GM10266 (cell line): Measurements from ENCODE around the gene TBP.
A peak's percentile ranks its signal among the peaks of the same experiment; 100 is the strongest.
"Not testable (repeated sequence)": the region's sequence is repeated elsewhere in the genome, so short reads cannot be mapped to it uniquely, and the experiment has no call there.

Experiments
- DNase-seq: peaks from one replicate; pipeline ENCODE4 v3.0.0; 2012; ENCODE audit errors: extremely low spot score
- TF ChIP-seq, protein P1 (sequence below): IDR thresholded peaks from 2 replicates; pipeline ENCODE4 v1.5.1; 2012; ENCODE audit warnings: mild to moderate bottlenecking, low read depth; ENCODE audit not compliant: control insufficient read depth, insufficient read depth; ENCODE audit errors: missing control alignments

The TBP gene

DNA sequence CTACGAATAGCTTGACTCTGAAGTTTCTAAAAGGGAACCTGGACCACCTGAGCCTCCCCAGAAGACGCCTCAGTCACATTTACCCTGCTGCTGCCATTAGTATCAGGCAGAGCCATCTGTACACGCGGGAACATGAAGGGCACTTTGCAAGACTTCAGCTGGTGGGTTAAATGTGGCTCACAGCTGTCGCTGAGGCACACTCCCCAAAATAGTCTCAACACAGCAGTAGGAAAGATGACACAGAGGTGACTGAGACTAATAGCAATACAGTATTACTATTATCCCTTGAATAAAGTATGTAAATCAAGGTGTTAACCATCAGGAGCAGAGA lies 30.0 kb upstream of the TBP start:
- TF ChIP-seq, protein P1, sequence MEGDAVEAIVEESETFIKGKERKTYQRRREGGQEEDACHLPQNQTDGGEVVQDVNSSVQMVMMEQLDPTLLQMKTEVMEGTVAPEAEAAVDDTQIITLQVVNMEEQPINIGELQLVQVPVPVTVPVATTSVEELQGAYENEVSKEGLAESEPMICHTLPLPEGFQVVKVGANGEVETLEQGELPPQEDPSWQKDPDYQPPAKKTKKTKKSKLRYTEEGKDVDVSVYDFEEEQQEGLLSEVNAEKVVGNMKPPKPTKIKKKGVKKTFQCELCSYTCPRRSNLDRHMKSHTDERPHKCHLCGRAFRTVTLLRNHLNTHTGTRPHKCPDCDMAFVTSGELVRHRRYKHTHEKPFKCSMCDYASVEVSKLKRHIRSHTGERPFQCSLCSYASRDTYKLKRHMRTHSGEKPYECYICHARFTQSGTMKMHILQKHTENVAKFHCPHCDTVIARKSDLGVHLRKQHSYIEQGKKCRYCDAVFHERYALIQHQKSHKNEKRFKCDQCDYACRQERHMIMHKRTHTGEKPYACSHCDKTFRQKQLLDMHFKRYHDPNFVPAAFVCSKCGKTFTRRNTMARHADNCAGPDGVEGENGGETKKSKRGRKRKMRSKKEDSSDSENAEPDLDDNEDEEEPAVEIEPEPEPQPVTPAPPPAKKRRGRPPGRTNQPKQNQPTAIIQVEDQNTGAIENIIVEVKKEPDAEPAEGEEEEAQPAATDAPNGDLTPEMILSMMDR, result no peak
- DNase-seq, result no peak

DNA sequence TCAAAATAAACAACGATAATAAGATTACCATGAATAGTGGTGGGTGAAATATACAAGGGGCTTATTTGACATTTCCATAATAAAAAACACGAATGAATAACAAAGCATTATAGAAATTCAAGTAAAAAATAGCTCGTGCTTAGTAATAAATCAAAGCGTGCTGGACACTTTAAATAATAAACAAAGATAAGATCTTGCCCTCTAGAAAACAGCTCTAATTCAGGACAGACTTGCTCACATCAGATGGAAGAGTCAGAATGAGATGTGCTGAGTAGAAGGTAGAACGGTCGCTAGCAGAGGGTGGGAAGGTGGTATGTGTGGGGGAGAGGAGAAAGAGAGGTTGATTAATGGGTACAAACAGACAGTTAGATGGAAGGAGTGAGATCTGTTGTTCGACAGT lies 28.4 kb upstream of the TBP start:
- no peak for DNase-seq
- TF ChIP-seq, protein P1, result no peak

DNA sequence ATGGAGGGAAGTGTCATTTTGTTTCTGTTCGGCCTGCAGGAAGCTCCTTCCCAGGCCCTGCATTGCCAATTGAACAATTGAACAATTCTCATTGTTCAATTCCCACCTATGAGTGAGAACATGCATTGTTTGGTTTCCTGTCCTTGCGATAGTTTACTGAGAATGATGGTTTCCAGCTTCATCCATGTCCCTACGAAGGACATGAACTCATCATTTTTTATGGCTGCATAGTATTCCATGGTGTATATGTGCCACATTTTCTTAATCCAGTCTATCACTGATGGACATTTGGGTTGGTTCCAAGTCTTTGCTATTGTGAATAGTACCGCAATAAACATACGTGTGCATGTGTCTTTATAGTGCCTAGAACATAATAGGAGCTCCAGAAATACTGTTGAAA lies 26.2 kb upstream of the TBP start:
- DNase-seq, result not testable (repeated sequence)

DNA sequence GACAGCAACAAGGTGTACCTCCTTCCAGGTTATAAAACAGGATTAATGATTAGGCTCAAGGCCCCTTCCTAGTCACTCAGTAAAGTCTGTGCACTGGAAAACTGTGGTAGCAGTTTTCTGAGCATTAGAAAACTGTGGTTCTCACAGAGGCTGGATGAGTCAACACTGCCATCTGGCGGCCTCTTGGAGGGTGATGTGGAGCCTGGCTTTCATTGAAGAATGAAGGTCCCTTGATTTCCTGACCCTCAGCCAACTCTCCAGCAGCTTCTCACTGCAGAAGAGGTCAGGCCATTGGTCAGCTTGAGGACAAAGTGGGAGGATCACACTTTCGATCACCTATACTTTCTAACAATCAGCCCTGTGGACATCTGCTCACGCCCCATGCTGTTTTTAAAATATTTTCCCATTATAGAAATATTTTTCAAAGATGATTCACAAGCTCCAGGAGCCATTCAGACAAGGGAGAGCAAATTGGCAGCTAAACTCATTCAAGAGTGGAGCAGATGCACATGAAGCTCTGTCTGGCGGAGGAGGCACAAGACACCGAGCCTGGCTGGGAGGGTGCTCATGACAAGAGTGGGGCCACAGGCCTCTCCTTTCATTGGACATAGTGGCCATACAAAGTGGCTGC lies 24.2 kb upstream of the TBP start:
- TF ChIP-seq, protein P1, result peak; percentile 89
- DNase-seq, result peak; percentile 62

DNA sequence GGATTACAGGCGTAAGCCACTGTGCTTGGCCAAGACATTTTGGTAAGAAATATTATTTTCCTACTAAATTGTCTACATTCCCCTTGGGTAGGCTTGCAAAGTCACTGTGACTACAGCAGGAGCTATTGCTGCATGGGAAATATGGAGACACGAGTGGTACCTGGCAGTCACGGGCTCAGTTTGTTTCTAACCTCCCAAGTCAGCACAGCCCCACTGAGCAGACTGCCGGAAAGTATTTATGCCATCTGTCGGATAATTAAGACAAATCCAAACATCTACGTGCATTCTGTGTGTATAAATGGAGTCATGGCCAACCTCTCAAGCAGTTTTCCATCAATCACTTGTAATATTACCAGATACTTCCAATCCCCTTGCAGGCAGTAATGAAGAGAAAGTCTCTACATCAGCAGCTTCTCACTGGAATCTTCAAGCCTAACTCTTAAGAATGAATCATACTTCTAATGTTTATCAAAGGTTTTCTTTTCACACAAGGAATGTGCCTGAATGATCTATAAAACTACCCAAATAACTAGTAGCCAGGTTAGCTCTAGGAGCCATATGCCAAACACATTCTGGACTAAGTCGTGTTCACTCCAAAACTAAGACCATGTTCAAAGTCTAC lies 21.2 kb upstream of the TBP start:
- TF ChIP-seq, protein P1, result no peak
- no peak for DNase-seq

DNA sequence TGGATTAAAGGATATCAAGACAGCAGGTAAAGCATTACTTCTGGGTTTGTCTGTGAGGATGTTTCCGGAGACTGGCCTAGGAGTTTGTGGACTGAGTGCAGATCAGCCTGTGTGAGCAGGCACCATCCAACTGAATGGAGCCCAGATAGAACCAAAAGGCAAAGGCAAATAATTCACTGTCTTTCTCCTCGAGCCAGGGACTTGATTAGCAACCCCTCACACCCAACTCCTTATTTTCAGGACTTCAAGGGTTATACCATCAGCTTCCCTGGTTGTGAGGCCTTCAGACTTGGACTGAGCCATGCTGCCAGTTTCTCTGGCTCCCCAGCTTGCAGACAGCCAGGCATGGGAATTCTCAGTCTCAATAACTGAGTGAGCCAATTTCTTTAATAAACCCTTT lies 20.4 kb upstream of the TBP start:
- TF ChIP-seq, protein P1, result no peak
- DNase-seq, result no peak

DNA sequence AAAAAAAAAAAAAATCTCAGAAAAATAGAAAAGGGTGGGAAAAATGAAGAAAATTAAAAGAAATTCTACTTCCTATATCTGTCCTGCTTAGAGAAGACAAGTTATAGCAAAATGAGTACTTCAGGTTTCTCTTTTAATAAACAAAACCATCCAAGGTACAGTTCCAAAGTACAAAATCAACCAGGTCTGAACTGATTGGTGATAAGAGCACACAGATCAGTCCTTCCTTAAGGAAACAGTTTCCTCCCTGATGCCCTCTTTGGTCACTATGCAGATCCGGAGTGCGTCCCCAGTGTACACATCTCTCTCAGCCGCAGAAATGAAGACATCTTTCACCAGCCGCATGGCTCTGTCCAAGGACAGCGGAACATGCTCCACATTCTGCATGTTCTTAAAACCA lies 19.2 kb upstream of the TBP start:
- TF ChIP-seq, protein P1, result no peak
- no peak for DNase-seq

DNA sequence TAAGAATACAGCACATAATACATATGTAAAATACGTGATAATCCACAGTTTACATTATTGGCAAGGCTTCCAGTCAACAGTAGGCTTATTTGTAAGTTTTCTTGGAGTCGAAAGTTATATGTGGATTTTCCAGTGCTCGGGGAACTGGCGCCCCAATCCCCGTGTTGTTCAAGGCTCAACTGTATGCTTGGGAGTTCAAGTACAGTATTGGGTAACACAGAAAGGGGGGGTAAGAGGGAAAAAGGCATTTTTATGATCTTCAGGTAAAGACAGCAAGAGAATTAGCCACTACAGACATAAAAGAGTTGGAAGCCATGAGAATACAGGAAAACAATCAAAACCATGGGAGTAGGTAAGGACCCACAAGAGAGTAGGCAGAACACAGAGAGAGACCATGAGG lies 17.5 kb upstream of the TBP start:
- no peak for DNase-seq
- TF ChIP-seq, protein P1, result no peak
